Measurements from ENCODE around the gene SPPL3. TPM values are rescaled to one million over a fixed set of nuclear protein-coding genes. Genes with fewer than 3 reads are reported as not detected.

SPPL3 gene
- total RNA-seq, 2 experiments from 2014 or later, result 21.3 to 24.2 TPM

DNA sequence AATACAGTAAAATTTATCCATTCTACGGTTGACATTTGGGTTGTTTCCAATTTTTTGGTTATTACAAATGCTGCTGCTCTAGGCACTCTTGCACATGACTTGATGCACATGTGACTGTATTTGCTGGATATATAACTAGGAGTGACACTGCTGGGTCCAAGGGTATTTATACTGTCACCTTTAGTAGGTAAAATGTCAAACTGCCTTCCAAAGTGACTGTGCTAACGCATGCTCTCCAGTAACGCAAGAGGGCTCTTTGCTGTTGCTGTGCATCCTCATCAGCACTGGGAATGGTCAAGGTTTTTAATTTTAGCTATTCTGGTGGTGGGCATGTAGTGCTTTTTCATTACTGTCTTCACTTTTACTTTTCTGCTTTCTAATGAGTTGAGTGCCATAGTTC, 116.3 kb downstream of the SPPL3 start:
- H3K27me3 Mint-ChIP-seq, result no peaks in the 10 kb centered on the region

DNA sequence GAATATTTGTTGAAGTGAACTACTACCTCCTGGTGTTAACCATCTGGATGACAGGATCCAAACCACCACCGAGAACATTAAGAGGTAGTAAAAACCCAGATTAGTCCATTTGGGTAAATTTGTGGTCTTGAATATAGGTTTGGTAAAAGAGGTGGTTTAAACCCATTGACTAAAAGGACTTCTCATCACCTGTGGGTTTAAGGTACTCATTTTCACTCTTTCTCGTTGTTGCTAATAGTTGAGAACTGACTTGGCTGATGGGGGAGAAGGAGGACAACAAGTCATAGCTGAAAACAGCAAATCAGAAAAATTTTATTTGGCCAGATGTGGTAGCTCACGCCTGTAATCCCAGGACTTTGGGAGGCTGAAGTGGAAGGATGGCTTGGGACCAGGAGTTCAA, 119.4 kb downstream of the SPPL3 start:
- CTCF ChIA-PET, result no interaction called here
- no peak for DNase-seq
- no peak for ATAC-seq
- Mint-ChIP-seq H3K27me3 (no peaks in the 10 kb centered on the region), H3K9me3 (ENCODE audit: low read depth) (no peaks in the 10 kb centered on the region), H3K4me1 (peaks cover 28% of the 10 kb centered on the region), H3K36me3 (peaks cover 35% of the 10 kb centered on the region), H3K4me3 (no peak overlapping the region), H3K27ac (no peak overlapping the region)

More for the DNA sequence above, 116.3 kb downstream of the SPPL3 start:
- Mint-ChIP-seq H3K36me3 (peaks cover 31% of the 10 kb centered on the region), H3K4me1 (peaks cover 20% of the 10 kb centered on the region), H3K27ac (no peak overlapping the region), H3K9me3 (ENCODE audit: low read depth) (no peaks in the 10 kb centered on the region), H3K4me3 (no peak overlapping the region)
- CTCF ChIA-PET, result no interaction called here
- ATAC-seq (no peak), DNase-seq (no peak)

DNA sequence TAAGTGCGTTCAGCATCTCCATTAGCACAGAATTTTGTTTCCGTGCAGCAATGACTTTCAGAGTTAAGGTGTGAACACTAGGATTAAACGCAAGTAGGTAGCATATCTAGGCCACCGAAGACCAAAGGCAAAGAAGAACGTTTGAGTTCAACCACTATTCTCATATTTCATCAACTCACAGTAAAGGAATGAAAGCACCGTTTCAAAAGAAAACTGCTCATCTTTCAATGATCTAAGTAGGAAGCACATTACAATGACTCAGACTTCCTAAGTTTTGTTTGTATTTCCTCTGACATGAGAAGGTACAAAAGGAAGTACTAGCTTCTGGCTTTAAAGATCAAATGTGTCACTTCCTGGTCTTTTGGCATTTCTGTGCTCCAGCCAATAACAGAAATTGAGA, 121.0 kb downstream of the SPPL3 start:
- DNase-seq (no peak), ATAC-seq (peak; percentile 51)
- peaks cover 28% of the 10 kb centered on the region for H3K4me1 Mint-ChIP-seq
- CTCF ChIA-PET, result interaction anchor here (0.7 to 1.2 kb wide), 2 partner anchors 11 to 22 kb away, joined by 3 read pairs; no protein-coding TSS in a partner anchor
- peak overlapping the region; percentile 43 for H3K4me3 Mint-ChIP-seq
- no peaks in the 10 kb centered on the region for H3K9me3 Mint-ChIP-seq (ENCODE audit: low read depth)
- H3K36me3 Mint-ChIP-seq, result peaks cover 30% of the 10 kb centered on the region
- peak overlapping the region; percentile 74 for H3K27ac Mint-ChIP-seq
- H3K27me3 Mint-ChIP-seq, result no peaks in the 10 kb centered on the region

- H3K27me3 Mint-ChIP-seq, result no peaks in the 10 kb centered on the region
- peaks cover 16% of the 10 kb centered on the region for H3K4me1 Mint-ChIP-seq
- no peak for DNase-seq
- CTCF ChIA-PET, result interaction anchor here (1.4 kb wide), 1 partner anchor 196 kb away, joined by 3 read pairs; no protein-coding TSS in a partner anchor
- no peak overlapping the region for H3K27ac Mint-ChIP-seq
- ATAC-seq, result no peak
- no peaks in the 10 kb centered on the region for H3K9me3 Mint-ChIP-seq (ENCODE audit: low read depth)
- no peak overlapping the region for H3K4me3 Mint-ChIP-seq
- peaks cover 6% of the 10 kb centered on the region for H3K36me3 Mint-ChIP-seq
Measured at GRCh38 chr12:120775862-120776552, 128.2 kb downstream of the SPPL3 start.

GRCh38 chr12:120774169-120774916, 129.8 kb downstream of the SPPL3 start:
- Mint-ChIP-seq H3K36me3 (peaks cover 2% of the 10 kb centered on the region), H3K27ac (no peak overlapping the region), H3K4me3 (no peak overlapping the region), H3K9me3 (ENCODE audit: low read depth) (no peaks in the 10 kb centered on the region), H3K4me1 (peaks cover 16% of the 10 kb centered on the region), H3K27me3 (no peaks in the 10 kb centered on the region)
- ATAC-seq (no peak), DNase-seq (no peak)
- CTCF ChIA-PET, result interaction anchor here (1.5 kb wide), 1 partner anchor 16 kb away, joined by 5 read pairs; no protein-coding TSS in a partner anchor

- Mint-ChIP-seq H3K27ac (peak overlapping the region; percentile 37), H3K9me3 (ENCODE audit: low read depth) (no peaks in the 10 kb centered on the region), H3K4me1 (peaks cover 12% of the 10 kb centered on the region), H3K36me3 (peaks cover 3% of the 10 kb centered on the region), H3K4me3 (no peak overlapping the region), H3K27me3 (no peaks in the 10 kb centered on the region)
- CTCF ChIA-PET, result no interaction called here
- ATAC-seq, result no peak
- peak; percentile 31 for DNase-seq
Measured at GRCh38 chr12:120771097-120771496, 133.1 kb downstream of the SPPL3 start.

DNA sequence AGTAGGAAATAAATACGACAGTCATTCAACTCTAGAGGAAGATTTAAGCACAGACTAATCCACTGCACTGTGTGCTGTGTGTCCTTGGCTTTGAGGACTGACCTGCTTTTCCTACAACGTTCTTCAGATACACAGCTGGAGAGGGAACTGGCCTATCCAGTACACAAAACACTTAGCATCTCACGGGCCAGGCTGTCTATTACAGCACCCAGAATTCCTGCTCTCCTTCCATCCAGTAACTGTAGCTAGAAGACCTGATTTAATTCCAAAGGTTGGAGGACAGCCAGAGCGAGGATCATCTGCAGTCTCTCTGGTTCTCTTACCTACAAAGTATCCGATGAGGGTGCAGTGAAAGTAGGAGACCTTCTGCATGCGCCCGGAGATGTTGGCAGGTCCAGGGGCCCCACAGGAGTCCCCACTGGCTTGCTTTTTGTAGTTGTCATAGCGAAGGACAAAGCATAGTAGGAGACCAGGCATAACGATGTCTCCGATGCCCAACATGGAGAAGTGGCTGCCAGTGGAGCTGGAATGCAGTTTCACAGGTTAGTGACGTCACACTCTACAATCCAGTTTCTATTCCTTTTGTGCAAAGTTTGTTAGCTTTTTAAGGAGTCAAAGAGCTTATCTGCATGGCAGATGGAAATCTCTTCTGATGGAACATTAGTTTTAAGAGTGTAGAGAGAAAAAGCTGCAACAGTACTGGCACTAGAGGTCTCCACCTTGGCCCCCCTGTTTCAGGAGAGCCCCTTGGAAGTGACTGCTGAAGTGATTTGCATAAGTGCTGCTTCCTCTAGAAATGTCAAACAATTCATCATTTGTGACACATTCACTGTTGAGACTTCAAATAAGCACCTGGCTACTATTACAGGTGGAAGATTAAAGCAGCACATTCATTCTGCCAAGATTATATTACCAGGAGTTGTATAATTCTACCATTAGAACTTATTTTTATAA, 136.8 kb downstream of the SPPL3 start:
- Mint-ChIP-seq H3K36me3 (peaks cover 3% of the 10 kb centered on the region), H3K4me3 (no peak overlapping the region)
- CTCF ChIA-PET, result interaction anchor here (1.0 kb wide), 1 partner anchor 23 kb away, joined by 3 read pairs; no protein-coding TSS in a partner anchor

GRCh38 chr12:120766566-120766965, 137.6 kb downstream of the SPPL3 start:
- ATAC-seq (no peak), DNase-seq (no peak)
- Mint-ChIP-seq H3K36me3 (peaks cover 7% of the 10 kb centered on the region), H3K27me3 (no peaks in the 10 kb centered on the region), H3K4me3 (no peak overlapping the region), H3K9me3 (ENCODE audit: low read depth) (no peaks in the 10 kb centered on the region), H3K27ac (no peak overlapping the region), H3K4me1 (no peaks in the 10 kb centered on the region)
- CTCF ChIA-PET, result no interaction called here

More for the DNA sequence above, 136.8 kb downstream of the SPPL3 start:
- DNase-seq, result no peak
- no peaks in the 10 kb centered on the region for H3K4me1 Mint-ChIP-seq
- no peak overlapping the region for H3K27ac Mint-ChIP-seq
- no peaks in the 10 kb centered on the region for H3K9me3 Mint-ChIP-seq (ENCODE audit: low read depth)
- ATAC-seq, result no peak
- no peaks in the 10 kb centered on the region for H3K27me3 Mint-ChIP-seq

- peaks cover 7% of the 10 kb centered on the region for H3K36me3 Mint-ChIP-seq
- no peaks in the 10 kb centered on the region for H3K9me3 Mint-ChIP-seq (ENCODE audit: low read depth)
- ATAC-seq (no peak), DNase-seq (no peak)
- no peak overlapping the region for H3K4me3 Mint-ChIP-seq
- CTCF ChIA-PET, result no interaction called here
- H3K4me1 Mint-ChIP-seq, result no peaks in the 10 kb centered on the region
- no peak overlapping the region for H3K27ac Mint-ChIP-seq
- no peaks in the 10 kb centered on the region for H3K27me3 Mint-ChIP-seq
Measured at GRCh38 chr12:120764816-120765215, 139.3 kb downstream of the SPPL3 start.

DNA sequence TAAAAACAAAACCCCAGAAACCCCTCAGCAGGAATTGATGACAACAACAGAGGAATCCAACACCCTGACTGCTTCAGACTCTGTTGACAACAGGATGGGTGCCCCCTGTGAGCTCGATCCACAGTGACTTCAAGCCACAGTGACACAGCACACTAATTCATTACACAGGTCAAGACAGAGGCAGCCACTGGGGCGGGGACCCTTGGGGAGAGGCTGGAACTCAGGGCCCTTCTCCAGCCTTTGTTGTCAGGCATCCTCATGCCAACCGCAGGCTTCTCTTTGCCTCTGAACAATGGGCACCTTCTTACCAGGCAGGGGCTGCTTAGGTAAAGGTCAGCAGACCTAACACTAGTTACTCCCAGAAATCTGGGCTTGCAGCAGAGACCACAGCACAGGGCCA, 140.9 kb downstream of the SPPL3 start:
- H3K4me1 Mint-ChIP-seq, result no peaks in the 10 kb centered on the region
- ATAC-seq (no peak), DNase-seq (no peak)
- H3K27ac Mint-ChIP-seq, result no peak overlapping the region
- H3K9me3 Mint-ChIP-seq (ENCODE audit: low read depth), result no peaks in the 10 kb centered on the region
- peaks cover 7% of the 10 kb centered on the region for H3K36me3 Mint-ChIP-seq
- CTCF ChIA-PET, result no interaction called here
- H3K27me3 Mint-ChIP-seq, result no peaks in the 10 kb centered on the region
- no peak overlapping the region for H3K4me3 Mint-ChIP-seq

DNA sequence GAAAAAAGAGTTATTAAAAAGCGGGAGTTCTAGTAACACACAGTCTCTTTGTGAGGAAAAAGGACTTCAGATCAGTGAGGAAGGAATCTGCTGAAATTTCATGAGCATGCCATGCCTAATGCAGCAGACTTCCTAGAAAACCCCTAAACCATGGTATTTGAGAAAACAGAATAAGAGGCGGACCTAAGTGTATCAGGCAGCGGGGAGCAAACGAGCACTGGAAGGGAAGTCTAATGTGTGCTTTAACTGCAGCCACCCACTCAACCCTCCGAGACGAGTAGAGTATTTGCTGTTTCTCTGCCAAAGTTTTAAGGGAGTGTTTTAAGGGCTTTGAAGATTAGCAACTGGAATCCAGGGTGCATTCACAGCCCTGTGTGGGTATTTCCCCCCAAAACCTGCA, 142.1 kb downstream of the SPPL3 start:
- Mint-ChIP-seq H3K9me3 (ENCODE audit: low read depth) (no peaks in the 10 kb centered on the region), H3K36me3 (peaks cover 7% of the 10 kb centered on the region), H3K4me3 (no peak overlapping the region), H3K27ac (no peak overlapping the region), H3K4me1 (no peaks in the 10 kb centered on the region), H3K27me3 (no peaks in the 10 kb centered on the region)
- CTCF ChIA-PET, result interaction anchor here (0.6 to 1.3 kb wide), 3 partner anchors 21 to 210 kb away, joined by 3 read pairs; no protein-coding TSS in a partner anchor
- DNase-seq (no peak), ATAC-seq (no peak)

- ATAC-seq (no peak), DNase-seq (no peak)
- Mint-ChIP-seq H3K4me1 (no peaks in the 10 kb centered on the region), H3K27ac (no peak overlapping the region), H3K4me3 (no peak overlapping the region), H3K27me3 (no peaks in the 10 kb centered on the region), H3K36me3 (peaks cover 5% of the 10 kb centered on the region), H3K9me3 (ENCODE audit: low read depth) (no peaks in the 10 kb centered on the region)
- CTCF ChIA-PET, result interaction anchor here (0.6 to 1.3 kb wide), 3 partner anchors 21 to 210 kb away, joined by 3 read pairs; no protein-coding TSS in a partner anchor
Measured at GRCh38 chr12:120761519-120761934, 142.6 kb downstream of the SPPL3 start.

All from activated CD8-positive, alpha-beta memory T cell treated with anti-CD3 and anti-CD28 coated beads, Interleukin-2, amount 10 ng/mL, durations not matched to agents 7 days and 5 days (primary cell).